Coronary artery (tissue), 2 donors: ENCODE measurements around the gene SH3GL2.

ENCODE experiments used
- DNase-seq: peaks from one replicate; pipeline ENCODE4 v3.0.0-alpha.2; 2017; ENCODE audit warnings: low spot score
- H3K27ac ChIP-seq, 2 donors: fragments of 200-600 bp; sonication (generic); one replicate each; pipeline ENCODE4 v1.5.1; 2016 to 2019
- H3K4me3 ChIP-seq: fragments of 200-600 bp; sonication (generic); 2 replicates; pipeline ENCODE4 v1.5.1; 2016; ENCODE audit warnings: mild to moderate bottlenecking, moderate library complexity
- CTCF ChIP-seq: fragments of 200-600 bp; sonication (generic); IDR thresholded peaks from one replicate; pipeline ENCODE4 v1.5.1; 2019; ENCODE audit warnings: antibody characterized with exemption

Gene SH3GL2

DNA sequence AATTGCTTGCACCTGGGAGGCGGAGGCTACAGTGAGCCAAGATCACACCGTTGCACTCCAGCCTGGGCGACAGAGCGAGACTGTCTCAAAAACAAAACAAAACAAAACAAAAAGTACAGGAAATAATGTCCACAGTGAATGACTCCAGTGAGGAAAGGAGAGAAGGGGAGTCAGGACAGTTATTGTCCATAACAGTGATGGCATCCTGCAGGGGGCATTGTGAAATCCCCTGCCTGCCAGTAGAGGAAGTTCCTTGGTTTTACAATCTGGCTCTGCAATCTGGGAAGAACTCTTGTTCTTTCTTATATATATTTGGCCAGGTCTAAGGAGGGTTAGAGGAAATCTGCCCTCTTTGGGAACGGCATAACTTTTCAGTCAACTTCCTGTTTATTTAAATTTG lies 8.2 kb downstream of the SH3GL2 start:
- no peak for TF ChIP-seq CTCF
- Histone ChIP-seq H3K27ac (no peak overlapping the region), H3K4me3 (no peak overlapping the region)
- DNase-seq: no peak

GRCh38 chr9:17588395-17588794 lies 9.5 kb downstream of the SH3GL2 start:
- Histone ChIP-seq H3K27ac (no peak overlapping the region), H3K4me3 (no peak overlapping the region)
- DNase-seq: no peak
- no peak for TF ChIP-seq CTCF

DNA sequence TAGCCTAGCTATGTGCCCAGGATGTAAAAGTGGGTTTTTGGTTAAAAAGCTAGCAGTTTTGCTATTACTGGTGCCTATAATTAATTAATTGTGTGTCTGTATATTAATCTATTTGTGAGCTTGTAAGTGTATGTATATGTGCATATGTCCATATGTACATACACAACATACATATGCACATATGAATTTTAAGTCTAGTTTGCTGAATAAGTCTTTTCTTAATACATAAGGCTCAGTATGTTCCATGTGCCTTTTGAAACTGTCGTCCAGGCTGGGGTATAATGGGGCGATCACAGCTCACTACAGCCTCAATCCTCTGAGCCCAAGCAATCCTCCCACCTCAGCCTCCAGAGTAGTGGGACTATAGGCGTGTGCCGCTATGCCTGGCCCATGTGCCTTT lies 10.1 kb downstream of the SH3GL2 start:
- DNase-seq: no peak
- Histone ChIP-seq H3K27ac (no peak overlapping the region), H3K4me3 (no peak overlapping the region)
- no peak for TF ChIP-seq CTCF

DNA sequence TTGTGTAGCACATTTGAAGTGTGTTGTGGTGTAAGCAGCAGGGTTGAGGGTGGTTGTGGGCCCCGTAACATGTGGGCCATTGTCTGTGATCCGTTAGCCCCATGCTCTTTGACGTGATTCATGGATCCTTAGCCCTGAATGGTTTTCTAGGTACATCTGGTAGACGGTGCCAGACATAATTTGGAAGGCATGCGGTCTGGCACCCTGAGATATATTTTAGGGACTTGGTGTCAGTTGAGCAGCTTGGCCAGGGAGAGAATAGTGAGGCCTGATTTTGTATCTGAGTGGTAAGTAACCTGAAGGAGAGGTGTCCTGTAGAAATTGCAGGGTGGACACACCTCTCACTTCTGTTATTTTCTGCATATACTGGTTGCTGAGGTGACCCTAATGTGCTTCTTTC lies 10.9 kb downstream of the SH3GL2 start:
- no peak for TF ChIP-seq CTCF
- H3K27ac ChIP-seq: no peak overlapping the region
- no peak for DNase-seq
- H3K4me3 ChIP-seq: no peak overlapping the region

DNA sequence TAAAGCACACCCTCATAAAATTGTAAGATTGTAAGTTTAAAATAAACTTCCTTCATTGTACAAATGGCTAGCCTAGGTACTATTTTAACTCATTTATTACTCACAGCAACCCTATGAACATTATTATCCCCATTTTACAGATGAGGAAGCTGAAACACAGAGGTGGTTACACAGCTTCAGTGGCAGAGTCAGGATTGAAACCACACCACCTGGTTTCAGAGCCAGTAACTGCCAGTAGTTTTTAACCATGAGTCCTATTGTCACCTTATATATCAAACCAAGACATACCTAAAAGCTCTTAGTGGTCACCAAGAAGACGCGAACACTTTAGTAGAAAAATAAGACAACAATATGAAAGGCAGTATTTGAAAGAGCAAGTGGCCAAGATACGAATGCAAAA lies 16.1 kb downstream of the SH3GL2 start:
- no peak for TF ChIP-seq CTCF
- Histone ChIP-seq H3K4me3 (no peak overlapping the region), H3K27ac (no peak overlapping the region)
- no peak for DNase-seq

DNA sequence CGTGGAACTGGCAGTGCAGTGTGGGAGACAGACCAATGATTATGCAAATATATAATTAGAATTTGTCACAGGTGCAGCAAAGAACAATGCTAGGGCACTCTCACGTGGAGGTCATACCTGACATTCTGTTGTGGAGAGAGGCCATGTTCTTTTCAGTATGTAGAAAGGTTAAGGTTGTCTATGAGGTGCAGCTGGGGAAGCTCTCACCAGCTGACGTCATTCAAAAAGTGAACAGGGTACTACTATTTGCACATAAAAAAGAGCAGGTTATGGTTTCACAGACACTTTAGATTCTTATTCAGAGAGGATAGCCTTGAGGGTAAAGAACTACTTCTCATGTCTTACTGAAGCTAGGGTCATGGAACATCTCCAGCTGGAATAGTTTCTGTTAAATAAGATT lies 19.1 kb downstream of the SH3GL2 start:
- TF ChIP-seq CTCF: no peak
- DNase-seq: no peak
- H3K27ac ChIP-seq: no peak overlapping the region
- H3K4me3 ChIP-seq: no peak overlapping the region

DNA sequence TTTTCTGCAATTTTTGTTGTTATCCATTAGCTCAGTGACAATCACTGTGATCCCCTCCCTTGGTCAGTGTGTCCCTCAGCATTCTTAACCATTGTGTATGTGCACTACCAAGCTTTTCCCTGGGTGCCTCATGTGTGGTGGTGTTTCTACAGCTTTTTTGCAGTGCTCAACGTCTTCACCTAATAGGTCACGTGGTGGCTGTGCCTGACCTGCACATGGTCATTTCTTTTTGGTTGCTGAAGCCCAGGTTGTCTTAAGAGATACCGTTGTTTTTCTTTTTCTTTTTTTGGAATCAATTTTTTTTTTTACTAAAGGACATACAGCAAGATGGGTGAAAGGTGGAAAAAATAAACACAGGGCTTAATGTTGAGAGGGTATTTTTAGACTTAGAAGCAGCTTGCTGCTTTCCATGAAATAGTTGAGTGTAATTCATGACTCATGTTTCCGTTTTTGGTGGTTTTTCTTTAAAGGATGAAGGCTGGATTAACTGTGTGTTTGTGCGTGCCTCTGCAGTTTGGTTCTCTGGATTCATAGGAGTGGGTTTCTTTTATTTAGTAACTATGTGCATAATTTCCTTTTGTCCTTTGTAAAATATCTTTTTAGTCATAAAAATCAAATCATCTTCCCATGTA lies 22.2 kb downstream of the SH3GL2 start:
- Histone ChIP-seq H3K4me3 (no peak overlapping the region), H3K27ac (no peak overlapping the region)
- DNase-seq: no peak
- TF ChIP-seq CTCF: no peak
